Keratinocyte (primary cell): Measurements from ENCODE around the gene FAM20C.

Experiments
- CTCF ChIP-seq, 3 experiments: IDR thresholded peaks in 1 of 3; conservative IDR thresholded peaks in 1 of 3; optimal IDR thresholded peaks in 1 of 3; 2 replicates in 2 of 3; 3 replicates in 1 of 3; pipeline versions ENCODE3 to v1.5.1; 2011; ENCODE audit warnings: low read length in 3 of 3, mild to moderate bottlenecking in 3 of 3, moderate library complexity in 2 of 3, control low read depth in 1 of 3, inconsistent platforms in 1 of 3; ENCODE audit not compliant: insufficient read depth in 2 of 3; ENCODE audit errors: extremely low read depth in 1 of 3
- EZH2 ChIP-seq: IDR thresholded peaks from one replicate; pipeline ENCODE4 v1.6.1; 2012; ENCODE audit warnings: inconsistent platforms, mild to moderate bottlenecking, low read length, moderate library complexity

- no peak for TF ChIP-seq CTCF (optimal IDR thresholded peaks at IDR 0.05 in 1 of 3, IDR thresholded peaks at IDR 0.05 in 1 of 3, conservative IDR thresholded peaks at IDR 0.05 in 1 of 3; ENCODE audit: extremely low read depth in 1 of 3, insufficient read depth in 2 of 3, low read length in 3 of 3)
- TF ChIP-seq EZH2, result no peak
Observed at GRCh38 chr7:274266-274665, 81.9 kb downstream of the FAM20C start.
